Endothelial cell of umbilical vein (primary cell): ENCODE data around the gene TBC1D13. TPM values are rescaled to one million over a fixed set of nuclear protein-coding genes. Genes with fewer than 3 reads are reported as not detected.

ENCODE experiments used
- BruUV-seq: library from RNA; stranded (reverse); fragments of 400-500 nt; replicated peaks from 2 replicates; lab custom pipeline; 2021; lab: Mats Ljungman, UMichigan
- CTCF ChIA-PET: fragments of 300-600, 350-600 bp; sonication (Branson Sonifier 250); formaldehyde crosslinking; loops from one replicate; lab custom pipeline; 2021; ENCODE audit warnings: antibody characterized with exemption, inconsistent platforms; lab: Charles Lee
- POLR2A ChIA-PET: fragments of 300-600, 350-600 bp; sonication (Branson Sonifier 250); formaldehyde crosslinking; loops from one replicate; lab custom pipeline; 2021; ENCODE audit warnings: antibody characterized with exemption, inconsistent platforms; lab: Charles Lee
- DNase-seq: peaks from one replicate; pipeline ENCODE4 v3.0.0-alpha.2; 2011; ENCODE audit warnings: low read depth, low spot score
- FAIRE-seq: peaks from 2 replicates; lab custom pipeline; 2011; peaks lifted over from hg19 to GRCh38; lab: Jason Lieb, UNC
- H2AFZ ChIP-seq: 2 replicates; pipeline ENCODE4 v1.6.0; 2012; ENCODE audit warnings: low read depth, low read length, control low read depth, inconsistent platforms
- H3K27ac ChIP-seq: 2 replicates; pipeline ENCODE4 v1.5.1; 2011; ENCODE audit warnings: low read depth, mild to moderate bottlenecking, control low read depth, low read length, moderate library complexity; ENCODE audit not compliant: insufficient read depth
- H3K27me3 ChIP-seq, 2 experiments: 2 replicates each; pipeline versions ENCODE4 v1.6.0 to v1.6.1; 2011; ENCODE audit warnings: low read length in 2 of 2, mixed read lengths in 1 of 2; ENCODE audit not compliant: control insufficient read depth in 2 of 2, insufficient read depth in 2 of 2
- H3K36me3 ChIP-seq, 2 experiments: 2 replicates in 1 of 2; 3 replicates in 1 of 2; pipeline ENCODE4 v1.5.1; 2011; ENCODE audit warnings: low read length in 2 of 2, mild to moderate bottlenecking in 1 of 2, moderate library complexity in 1 of 2; ENCODE audit not compliant: control insufficient read depth in 2 of 2, insufficient read depth in 2 of 2; ENCODE audit errors: extremely low read depth in 1 of 2
- H3K4me1 ChIP-seq: 3 replicates; pipeline ENCODE4 v1.5.1; 2011; ENCODE audit warnings: mild to moderate bottlenecking, low read length; ENCODE audit not compliant: control insufficient read depth, insufficient read depth; ENCODE audit errors: extremely low read depth
- H3K4me2 ChIP-seq: 2 replicates; pipeline ENCODE4 v1.6.1; 2011; ENCODE audit warnings: low read length, control low read depth, mixed read lengths; ENCODE audit not compliant: insufficient read depth
- H3K4me3 ChIP-seq, 3 experiments: fragments of 200-600 bp in 1 of 3; sonication (generic), shearing (Covaris generic) in 1 of 3; replicated peaks in 1 of 3; 2 replicates each; pipeline ENCODE4 v1.5.1; 2011 to 2016; ENCODE audit warnings: control low read depth in 3 of 3, low read length in 3 of 3, mild to moderate bottlenecking in 2 of 3, inconsistent platforms in 1 of 3, low read depth in 1 of 3, moderate library complexity in 1 of 3; ENCODE audit not compliant: insufficient read depth in 1 of 3
- H3K79me2 ChIP-seq: 2 replicates; pipeline ENCODE4 v1.6.0; 2012; ENCODE audit warnings: low read length, inconsistent platforms; ENCODE audit not compliant: control insufficient read depth, insufficient read depth
- H3K9ac ChIP-seq: replicated peaks from 2 replicates; pipeline ENCODE3; 2011; ENCODE audit warnings: low read length, control low read depth; ENCODE audit not compliant: insufficient read depth; ENCODE audit errors: extremely low read depth
- H3K9me1 ChIP-seq: replicated peaks from 3 replicates; pipeline ENCODE4 v1.6.0; 2011; ENCODE audit warnings: mild to moderate bottlenecking, low read length; ENCODE audit not compliant: control insufficient read depth, insufficient read depth; ENCODE audit errors: extremely low read depth
- H3K9me3 ChIP-seq: replicated peaks from 2 replicates; pipeline ENCODE4 v1.5.1; 2012; ENCODE audit warnings: low read length, inconsistent platforms; ENCODE audit not compliant: control insufficient read depth, insufficient read depth
- H4K20me1 ChIP-seq: replicated peaks from 2 replicates; pipeline ENCODE3; 2011; ENCODE audit warnings: mild to moderate bottlenecking, low read length; ENCODE audit not compliant: control insufficient read depth, insufficient read depth; ENCODE audit errors: extremely low read depth
- EZH2 ChIP-seq: IDR thresholded peaks from 2 replicates; pipeline ENCODE4 v1.6.1; 2012; ENCODE audit warnings: borderline replicate concordance, low read depth, mild to moderate bottlenecking, moderate library complexity, low read length, inconsistent platforms; ENCODE audit not compliant: severe bottlenecking
- FOS ChIP-seq: IDR thresholded peaks from 2 replicates; pipeline ENCODE4 v1.6.1; 2011; ENCODE audit warnings: mild to moderate bottlenecking, low read length, moderate library complexity, borderline replicate concordance; ENCODE audit not compliant: insufficient read depth
- GATA2 ChIP-seq: IDR thresholded peaks from 2 replicates; pipeline ENCODE4 v1.7.0; 2011; ENCODE audit warnings: low read depth, mild to moderate bottlenecking, moderate library complexity, mixed read lengths, low read length; ENCODE audit not compliant: insufficient read length, insufficient read depth
- JUN ChIP-seq: IDR thresholded peaks from 2 replicates; pipeline ENCODE4 v1.6.1; 2011; ENCODE audit warnings: borderline replicate concordance, low read depth; ENCODE audit not compliant: insufficient read length, insufficient read depth
- MYC ChIP-seq: IDR thresholded peaks from one replicate; pipeline ENCODE4 v1.6.1; 2011; ENCODE audit warnings: mild to moderate bottlenecking, low read depth, low read length
- POLR2A ChIP-seq: IDR thresholded peaks from 2 replicates; pipeline ENCODE4 v1.6.1; 2012; ENCODE audit warnings: low read depth, mild to moderate bottlenecking, control low read depth, low read length
- POLR2AphosphoS5 ChIP-seq: IDR thresholded peaks from 2 replicates; pipeline ENCODE4 v1.6.1; 2012; ENCODE audit warnings: low read depth, mild to moderate bottlenecking, control low read depth, low read length, moderate library complexity; ENCODE audit not compliant: insufficient read depth
- dilution Hi-C: fragments of 300-500 bp; cut with MboI; formaldehyde crosslinking; loops from one replicate; pipeline ENCODE4 v1.15.0; 2019; ENCODE audit warnings: low sequenced_read_pairs; ENCODE audit not compliant: extremely low pct_ligation_motif_present
- intact Hi-C: fragments of 100-400 bp; cut with micrococcal nuclease; formaldehyde crosslinking; loops from one replicate; pipeline ENCODE4 v1.10.0; 2022
- polyA plus RNA-seq, 4 experiments: library from polyadenylated mRNA; depleted of rRNA in 3 of 4; stranded (reverse) in 3 of 4; unstranded in 1 of 4; fragments of >200 nt; gene quantifications; 2 replicates each; pipeline versions ENCODE4 v1.2.1 to v1.2.3, GENCODE V29; 2011 to 2012; ENCODE audit warnings: missing spikeins in 1 of 4
- total RNA-seq: library from RNA; stranded (reverse); gene quantifications from 2 replicates; pipeline ENCODE4 v1.2.3, GENCODE V29; 2021
- TF ChIP-seq, protein P1 (sequence below), 2 donors: IDR thresholded peaks; 1 replicate in 1 of 2; 2 replicates in 1 of 2; pipeline ENCODE4 v1.5.1; 2011; ENCODE audit warnings: low read length in 2 of 2, mild to moderate bottlenecking in 2 of 2, moderate library complexity in 2 of 2, control low read depth in 1 of 2, inconsistent platforms in 1 of 2, low read depth in 1 of 2; ENCODE audit not compliant: insufficient read depth in 1 of 2; ENCODE audit errors: extremely low read depth in 1 of 2
- TF ChIP-seq, protein P2 (sequence below): IDR thresholded peaks from 2 replicates; pipeline ENCODE4 v1.6.1; 2011; ENCODE audit not compliant: insufficient read depth, insufficient read length

TBC1D13 gene
- total and polyA plus RNA-seq, 2 donors (not counting 3 experiments of a cell fraction or from before 2014, with no cell fraction given) = 35.1 to 41.9 TPM

DNA sequence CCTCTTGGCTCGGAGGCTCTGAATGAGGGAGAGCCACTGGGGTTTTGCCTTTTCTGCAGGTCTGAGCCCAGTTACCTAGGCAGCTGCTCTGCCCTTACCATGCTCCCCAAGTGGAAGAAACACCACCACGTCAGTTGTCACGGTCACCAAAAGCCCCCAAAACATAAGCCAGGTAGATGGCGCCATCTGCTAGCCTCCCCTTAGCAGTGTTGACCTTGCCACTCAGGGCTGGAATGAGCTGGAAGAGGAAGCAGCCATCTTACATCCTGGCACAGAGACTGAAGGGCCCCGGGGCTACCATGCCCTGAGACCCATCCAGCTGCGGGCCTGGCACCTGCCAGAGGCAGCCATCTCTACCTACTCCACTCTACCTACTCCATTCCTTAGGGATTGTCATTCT, 22.7 kb upstream of the TBC1D13 start:
- H3K9me1 ChIP-seq = no peaks in the 10 kb centered on the region
- intact Hi-C loops = no loop called here
- no TSS peak for BruUV-seq
- TF ChIP-seq JUN (no peak), POLR2A (no peak), EZH2 (no peak), GATA2 (no peak), POLR2AphosphoS5 (no peak), FOS (no peak), MYC (no peak)
- TF ChIP-seq, protein P1, sequence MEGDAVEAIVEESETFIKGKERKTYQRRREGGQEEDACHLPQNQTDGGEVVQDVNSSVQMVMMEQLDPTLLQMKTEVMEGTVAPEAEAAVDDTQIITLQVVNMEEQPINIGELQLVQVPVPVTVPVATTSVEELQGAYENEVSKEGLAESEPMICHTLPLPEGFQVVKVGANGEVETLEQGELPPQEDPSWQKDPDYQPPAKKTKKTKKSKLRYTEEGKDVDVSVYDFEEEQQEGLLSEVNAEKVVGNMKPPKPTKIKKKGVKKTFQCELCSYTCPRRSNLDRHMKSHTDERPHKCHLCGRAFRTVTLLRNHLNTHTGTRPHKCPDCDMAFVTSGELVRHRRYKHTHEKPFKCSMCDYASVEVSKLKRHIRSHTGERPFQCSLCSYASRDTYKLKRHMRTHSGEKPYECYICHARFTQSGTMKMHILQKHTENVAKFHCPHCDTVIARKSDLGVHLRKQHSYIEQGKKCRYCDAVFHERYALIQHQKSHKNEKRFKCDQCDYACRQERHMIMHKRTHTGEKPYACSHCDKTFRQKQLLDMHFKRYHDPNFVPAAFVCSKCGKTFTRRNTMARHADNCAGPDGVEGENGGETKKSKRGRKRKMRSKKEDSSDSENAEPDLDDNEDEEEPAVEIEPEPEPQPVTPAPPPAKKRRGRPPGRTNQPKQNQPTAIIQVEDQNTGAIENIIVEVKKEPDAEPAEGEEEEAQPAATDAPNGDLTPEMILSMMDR (IDR thresholded peaks at IDR 0.05; ENCODE audit: extremely low read depth in 1 of 2, insufficient read depth in 1 of 2, low read depth in 1 of 2, low read length in 2 of 2) = no peak
- TF ChIP-seq, protein P2, sequence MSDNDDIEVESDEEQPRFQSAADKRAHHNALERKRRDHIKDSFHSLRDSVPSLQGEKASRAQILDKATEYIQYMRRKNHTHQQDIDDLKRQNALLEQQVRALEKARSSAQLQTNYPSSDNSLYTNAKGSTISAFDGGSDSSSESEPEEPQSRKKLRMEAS = no peak
- H3K4me1 ChIP-seq = no peaks in the 10 kb centered on the region
- no peak overlapping the region for H3K4me3 ChIP-seq
- no peak overlapping the region for H3K27ac ChIP-seq
- H2AFZ ChIP-seq = no peak overlapping the region
- H3K79me2 ChIP-seq = no peaks in the 10 kb centered on the region
- dilution Hi-C loops = no loop called here
- DNase-seq (no peak), FAIRE-seq (no peak)
- H3K9ac ChIP-seq = no peak overlapping the region
- CTCF ChIA-PET = interaction anchor here (1.0 to 1.9 kb wide), 2 partner anchors 11 to 12 kb away, joined by 3 to 6 read pairs; no protein-coding TSS in a partner anchor
- H3K4me2 ChIP-seq = no peak overlapping the region
- POLR2A ChIA-PET = no interaction called here
- no peaks in the 10 kb centered on the region for H3K27me3 ChIP-seq
- no peaks in the 10 kb centered on the region for H3K36me3 ChIP-seq
- H3K9me3 ChIP-seq = no peaks in the 10 kb centered on the region
- no peaks in the 10 kb centered on the region for H4K20me1 ChIP-seq
